Limb (tissue), 2 donors: ENCODE results near the gene ZIC2.
"Not testable (repeated sequence)": the region's sequence is repeated elsewhere in the genome, so short reads cannot be mapped to it uniquely, and the experiment has no call there.

Experiments used
- DNase-seq, 2 donors: peaks; one replicate each; pipeline ENCODE4 v3.0.0-alpha.2; 2016; ENCODE audit errors: extremely low spot score in 2 of 2

The ZIC2 gene

DNA sequence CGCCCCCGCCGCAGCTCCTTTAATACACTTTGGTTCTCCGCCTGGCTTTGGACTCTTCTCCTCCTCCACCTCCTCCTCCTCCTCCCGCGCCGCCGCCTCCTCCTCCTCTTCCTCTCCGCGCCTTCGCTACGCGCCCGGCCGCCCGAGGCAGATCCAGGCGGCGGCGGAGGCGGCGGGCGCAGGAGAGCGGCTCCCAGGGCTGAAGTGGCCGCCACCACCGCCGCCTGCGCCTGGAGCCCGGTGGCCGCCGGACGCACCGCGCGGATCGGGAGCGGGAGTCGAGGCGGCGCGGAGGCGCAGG lies at the start of gene ZIC2:
Gene ZIC2 (plus strand): TSS at position 50 of the 301 bp plus-strand sequence. CDS start 281 bp downstream, outside the sequence.
- no peak for DNase-seq

- DNase-seq = no peak
Measured at GRCh38 chr13:99932912-99933311, 48.7 kb upstream of the ZIC2 start.

GRCh38 chr13:99935772-99936171 lies 45.8 kb upstream of the ZIC2 start:
- no peak for DNase-seq

DNA sequence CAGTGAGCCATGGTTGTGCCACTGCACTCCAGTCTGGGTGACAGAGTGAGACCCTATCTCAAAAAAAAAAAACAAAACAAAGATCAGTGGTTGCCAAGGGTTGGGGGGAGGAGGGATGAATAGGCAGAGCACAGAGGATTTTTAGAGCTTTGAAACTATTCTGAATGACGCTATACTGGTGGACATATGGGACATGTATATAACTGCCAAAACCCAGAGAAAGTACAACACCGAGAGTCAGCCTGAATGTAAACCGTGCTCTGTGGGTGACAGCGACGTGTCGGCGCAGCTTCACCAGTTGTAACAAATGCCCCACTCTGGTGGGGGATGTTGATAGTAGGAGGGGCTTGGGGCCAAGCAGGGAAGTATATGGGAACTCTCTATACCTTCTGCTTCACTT lies 42.9 kb upstream of the ZIC2 start:
- DNase-seq = no peak

GRCh38 chr13:99941086-99941485 lies 40.5 kb upstream of the ZIC2 start:
- DNase-seq = no peak

DNA sequence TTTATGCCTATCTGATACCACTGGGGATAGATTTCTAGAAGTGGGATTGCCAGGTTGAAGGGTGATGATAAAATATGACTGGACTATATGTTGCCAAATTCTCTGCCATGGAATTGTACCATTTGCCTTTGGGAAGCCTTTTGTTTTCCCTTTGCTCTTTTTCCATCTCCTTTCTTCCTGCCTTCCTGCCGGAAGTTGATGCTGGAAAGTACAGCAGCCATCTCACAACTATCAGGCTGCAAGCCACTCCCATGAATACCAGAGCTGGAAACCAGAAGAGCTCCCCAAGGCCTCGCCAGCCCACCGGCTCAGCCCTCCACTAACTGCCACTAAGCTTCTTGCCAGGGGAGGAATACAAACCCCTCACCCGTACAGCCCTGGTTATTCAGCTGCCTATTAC lies 39.7 kb upstream of the ZIC2 start:
- no peak for DNase-seq

GRCh38 chr13:99944102-99944501 lies 37.5 kb upstream of the ZIC2 start:
- DNase-seq = no peak

GRCh38 chr13:99944606-99945005 lies 37.0 kb upstream of the ZIC2 start:
- DNase-seq = no peak

DNA sequence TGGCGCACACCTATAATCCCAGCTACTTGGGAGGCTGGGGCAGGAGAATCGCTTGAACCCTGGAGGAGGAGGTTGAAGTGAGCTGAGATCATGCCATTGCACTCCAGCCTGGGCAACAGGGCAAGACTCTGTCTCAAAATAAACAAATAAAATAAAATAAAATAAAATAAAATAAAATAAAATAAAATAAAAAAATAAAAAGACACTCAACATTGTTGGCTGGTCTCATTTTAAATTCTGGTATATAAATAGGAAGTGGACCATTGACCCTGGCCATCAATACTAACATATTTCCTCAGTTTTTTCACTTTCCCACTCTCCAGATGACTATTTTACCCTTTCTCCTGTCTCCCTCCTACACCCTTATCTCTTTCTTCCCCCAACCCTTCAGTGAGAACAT lies 36.1 kb upstream of the ZIC2 start:
- not testable (repeated sequence) for DNase-seq

DNA sequence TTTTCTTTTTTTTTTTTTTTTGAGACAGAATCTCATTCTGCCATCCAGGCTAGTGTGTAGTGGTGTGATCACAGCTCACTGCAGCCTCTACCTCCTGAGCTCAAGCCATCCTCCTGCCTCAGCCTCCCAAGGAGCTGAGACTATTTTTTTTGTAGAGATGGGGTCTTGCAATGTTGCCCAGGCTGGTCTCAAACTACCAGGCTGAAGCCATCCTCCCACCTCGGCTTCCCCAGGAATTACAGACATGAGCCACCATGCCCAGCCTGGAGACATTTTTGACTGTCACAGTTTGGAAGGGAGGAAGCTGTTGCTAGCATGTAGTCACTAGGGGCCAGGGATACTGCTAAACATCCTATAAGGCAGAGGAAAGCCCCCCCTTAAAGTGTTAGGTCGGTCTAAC lies 33.9 kb upstream of the ZIC2 start:
- no peak for DNase-seq

DNA sequence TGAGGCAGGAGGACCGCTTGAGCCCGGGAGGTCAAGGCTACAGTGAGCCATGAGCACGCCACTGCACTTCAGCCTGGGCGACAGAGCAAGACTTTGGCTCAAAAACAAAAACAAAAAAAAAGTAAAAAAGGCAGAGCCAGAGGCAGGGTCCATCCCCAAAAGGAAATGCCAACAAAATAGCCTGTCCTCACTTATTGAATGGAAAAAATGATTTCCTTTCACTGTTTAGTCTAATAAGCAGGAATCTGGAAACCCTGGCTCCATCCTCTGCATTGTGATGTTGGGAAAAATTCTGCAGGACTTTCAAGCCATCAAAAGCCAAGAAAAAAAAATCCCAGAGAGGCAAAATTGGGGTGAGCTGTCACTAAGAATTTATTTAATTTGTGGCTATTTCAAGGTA lies 33.2 kb upstream of the ZIC2 start:
- no peak for DNase-seq

- DNase-seq = no peak
Measured at GRCh38 chr13:99948907-99949678, 32.5 kb upstream of the ZIC2 start.

DNA sequence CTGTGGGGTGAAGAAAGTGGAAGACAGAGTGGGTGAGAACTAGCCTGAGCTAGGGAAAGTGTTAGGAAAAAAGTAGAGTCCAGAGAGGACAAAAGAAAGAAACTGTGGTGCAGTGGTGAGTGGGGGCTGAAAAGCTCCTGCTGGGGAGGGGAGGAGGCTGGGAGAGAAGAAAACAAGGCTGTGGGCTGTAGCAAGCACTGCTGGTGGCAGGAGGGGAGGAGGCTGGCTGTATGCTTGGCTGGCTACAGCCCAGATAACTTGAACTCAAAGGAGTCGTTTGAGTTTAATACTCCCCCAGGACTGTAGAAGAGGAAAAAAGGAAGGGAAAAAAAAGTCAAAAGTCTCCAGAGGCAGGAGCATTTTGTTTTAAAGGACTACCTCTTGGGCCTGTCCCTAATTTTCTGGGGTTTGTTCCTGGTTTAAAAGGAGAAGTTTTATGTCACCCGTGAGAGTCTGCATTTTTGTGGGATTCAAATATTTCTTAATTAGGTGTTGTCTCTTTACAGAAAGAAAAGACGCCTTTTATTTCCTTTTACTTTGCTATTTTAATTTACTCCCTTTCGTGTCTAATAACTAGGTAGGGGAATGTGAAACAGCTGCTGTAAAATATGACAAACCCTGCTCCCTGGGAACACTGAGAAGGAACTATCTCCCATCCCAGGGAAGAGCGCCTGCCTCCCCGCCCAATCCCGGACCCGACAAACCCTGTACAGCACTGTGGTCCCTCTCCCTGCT lies 31.7 kb upstream of the ZIC2 start:
- DNase-seq = no peak

DNA sequence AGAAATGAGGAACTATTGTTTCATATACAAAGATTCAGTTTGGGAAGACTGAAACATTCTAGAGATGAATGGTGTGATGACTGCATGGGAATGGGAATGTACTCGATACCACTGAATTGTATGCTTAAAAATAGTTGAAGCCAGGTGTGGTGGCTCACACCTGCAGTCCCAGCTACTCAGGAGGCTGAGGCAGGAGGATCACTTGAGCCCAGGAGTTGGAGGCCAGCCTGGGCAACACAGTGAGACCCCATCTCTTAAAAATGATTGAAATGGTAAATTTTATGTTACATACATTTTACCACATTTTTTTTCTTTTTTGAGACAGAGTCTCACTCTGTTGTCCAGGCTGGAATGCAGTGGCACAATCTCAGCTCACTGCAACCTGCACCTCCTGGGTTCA lies 29.9 kb upstream of the ZIC2 start:
- not testable (repeated sequence) for DNase-seq

DNA sequence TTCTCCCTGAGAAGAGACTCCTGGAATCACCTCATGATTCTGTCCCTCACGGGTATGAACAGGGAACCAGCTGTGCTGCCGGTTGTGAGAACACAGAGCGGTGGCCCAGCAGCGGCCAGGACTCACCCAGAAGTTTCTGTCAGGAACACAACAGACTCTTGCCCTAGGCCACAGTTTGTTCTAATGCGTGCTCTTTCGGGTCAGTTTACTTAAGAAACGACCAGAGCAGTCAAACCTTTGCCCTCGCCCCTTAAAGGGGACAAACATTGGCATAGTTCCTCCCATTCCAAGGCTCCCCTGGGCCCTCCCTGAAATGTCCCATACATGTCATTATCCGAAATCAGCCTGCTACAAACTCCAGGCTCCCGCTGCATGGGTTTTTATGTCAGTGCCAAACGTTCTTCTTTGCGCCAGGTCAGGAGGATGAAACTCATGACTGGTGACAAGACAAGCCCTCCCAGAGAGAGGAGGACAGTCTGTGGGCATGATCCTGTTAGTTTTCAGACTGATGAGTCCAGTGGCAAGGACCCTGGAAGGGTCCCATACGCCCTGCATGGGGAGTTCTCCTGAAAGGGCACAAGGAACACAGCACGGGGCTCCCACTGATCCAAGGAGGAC lies 28.3 kb upstream of the ZIC2 start:
- no peak for DNase-seq

GRCh38 chr13:99955107-99955746 lies 26.4 kb upstream of the ZIC2 start:
- DNase-seq = no peak

GRCh38 chr13:99955747-99956472 lies 25.7 kb upstream of the ZIC2 start:
- peak; percentile 57 to 81 for DNase-seq

DNA sequence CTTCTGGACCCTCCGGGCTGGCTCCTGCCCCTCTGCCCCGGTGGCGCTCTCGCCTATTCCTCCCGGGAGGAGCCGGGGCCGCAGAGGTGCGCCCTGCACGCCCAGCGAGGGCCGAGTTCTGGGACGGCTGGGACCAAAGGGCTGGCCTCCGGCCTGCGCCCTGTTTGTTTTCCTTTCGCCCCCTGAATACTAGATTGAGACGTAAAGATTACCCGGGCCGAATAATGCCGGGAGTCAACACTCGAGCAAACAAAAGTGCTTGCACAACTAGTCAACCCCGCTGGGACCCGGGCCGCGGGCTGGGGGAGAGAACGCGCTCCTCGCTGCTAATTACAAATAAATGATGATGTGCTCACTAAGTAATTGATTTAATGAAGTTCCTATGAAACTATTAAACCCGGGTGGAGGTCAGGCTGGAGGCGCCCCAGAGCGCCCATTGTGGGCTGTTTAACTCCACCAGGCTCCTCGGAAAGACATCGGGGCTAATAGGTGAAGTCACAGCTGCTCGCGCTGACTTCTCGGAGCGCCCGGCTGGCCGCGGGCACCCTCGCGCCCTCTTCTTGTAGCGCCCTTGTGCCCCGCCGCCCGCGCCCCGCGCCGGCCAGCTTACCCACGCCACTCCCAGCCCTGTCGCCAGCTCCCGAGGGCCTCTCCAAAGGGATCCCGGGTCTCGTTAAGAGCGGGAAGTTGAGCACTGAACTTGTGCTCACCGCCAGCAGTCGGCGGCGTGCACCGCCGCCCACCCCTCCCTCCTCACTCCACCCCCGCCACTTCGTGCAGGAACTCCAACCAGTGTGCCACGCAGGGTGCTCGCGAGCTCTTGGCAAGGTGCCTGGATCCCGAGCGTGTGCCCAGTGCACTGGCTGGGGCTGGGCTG lies 24.9 kb upstream of the ZIC2 start:
- DNase-seq = peak in 1 of 2 donors; percentile 56

- no peak for DNase-seq
Measured at GRCh38 chr13:99958406-99959126, 23.0 kb upstream of the ZIC2 start.

GRCh38 chr13:99959127-99959539 lies 22.5 kb upstream of the ZIC2 start:
- DNase-seq = no peak
